Neuronal stem cell (in vitro differentiated cells): ENCODE measurements around the gene PGK2. TPM values are rescaled to one million over a fixed set of nuclear protein-coding genes. Genes with fewer than 3 reads are reported as not detected.

Source experiments
- DNase-seq: peaks from one replicate; pipeline ENCODE4 v3.0.0-alpha.2; 2013; ENCODE audit warnings: low spot score
- H2AFZ ChIP-seq: one replicate; pipeline ENCODE4 v1.6.1; 2013; ENCODE audit warnings: mild to moderate bottlenecking, low read length, inconsistent platforms
- H2AK5ac ChIP-seq: 2 replicates; pipeline ENCODE4 v1.6.1; 2013; ENCODE audit warnings: low read depth, mild to moderate bottlenecking, inconsistent platforms, low read length, moderate library complexity, mixed read lengths
- H2BK120ac ChIP-seq: 2 replicates; pipeline ENCODE4 v1.6.1; 2013; ENCODE audit warnings: low read depth, mild to moderate bottlenecking, inconsistent platforms, low read length, moderate library complexity, mixed read lengths
- H2BK12ac ChIP-seq: one replicate; pipeline ENCODE4 v1.6.1; 2013; ENCODE audit warnings: low read length, inconsistent platforms
- H2BK15ac ChIP-seq: 2 replicates; pipeline ENCODE4 v1.6.1; 2013; ENCODE audit warnings: mild to moderate bottlenecking, low read length, inconsistent platforms, mixed read lengths
- H2BK5ac ChIP-seq: one replicate; pipeline ENCODE4 v1.6.1; 2013; ENCODE audit warnings: inconsistent platforms, mild to moderate bottlenecking, low read length, moderate library complexity
- H3K14ac ChIP-seq: one replicate; pipeline ENCODE4 v1.6.1; 2013; ENCODE audit warnings: low read length, inconsistent platforms
- H3K18ac ChIP-seq: 2 replicates; pipeline ENCODE4 v1.6.1; 2013; ENCODE audit warnings: low read length, inconsistent platforms
- H3K23ac ChIP-seq: 2 replicates; pipeline ENCODE4 v1.6.1; 2013; ENCODE audit warnings: low read depth, mild to moderate bottlenecking, mixed read lengths, low read length, inconsistent platforms; ENCODE audit not compliant: poor library complexity
- H3K27ac ChIP-seq: replicated peaks from 3 replicates; pipeline ENCODE4 v1.5.1; 2013; ENCODE audit warnings: low read length, inconsistent platforms
- H3K27me3 ChIP-seq, 3 experiments: 2 replicates each; pipeline ENCODE4 v1.6.1; 2013; ENCODE audit warnings: low read length in 3 of 3, mild to moderate bottlenecking in 2 of 3, inconsistent platforms in 1 of 3, low read depth in 1 of 3, mixed read lengths in 1 of 3, moderate library complexity in 1 of 3; ENCODE audit not compliant: control insufficient read depth in 3 of 3, insufficient read depth in 3 of 3
- H3K36me3 ChIP-seq, 2 donors: replicated peaks in 1 of 2; 2 replicates each; pipeline ENCODE4 v1.6.1; 2013; ENCODE audit warnings: low read length in 2 of 2; ENCODE audit not compliant: control insufficient read depth in 2 of 2, insufficient read depth in 2 of 2
- H3K4ac ChIP-seq: 2 replicates; pipeline ENCODE4 v1.6.1; 2013; ENCODE audit warnings: inconsistent platforms, mild to moderate bottlenecking, low read length, moderate library complexity
- H3K4me1 ChIP-seq, 2 donors: 1 replicate in 1 of 2; 2 replicates in 1 of 2; pipeline ENCODE4 v1.6.1; 2013; ENCODE audit warnings: low read length in 2 of 2, low read depth in 1 of 2; ENCODE audit not compliant: control insufficient read depth in 2 of 2, insufficient read depth in 1 of 2
- H3K4me2 ChIP-seq: one replicate; pipeline ENCODE4 v1.6.1; 2013; ENCODE audit warnings: mild to moderate bottlenecking, low read length, inconsistent platforms; ENCODE audit not compliant: insufficient read depth, poor library complexity, severe bottlenecking
- H3K4me3 ChIP-seq, 2 donors: 2 replicates each; pipeline ENCODE4 v1.5.1; 2013; ENCODE audit warnings: low read length in 2 of 2, mild to moderate bottlenecking in 2 of 2, inconsistent platforms in 1 of 2, moderate library complexity in 1 of 2
- H3K79me1 ChIP-seq: one replicate; pipeline ENCODE4 v1.6.1; 2013; ENCODE audit warnings: low read depth, mild to moderate bottlenecking, inconsistent platforms, low read length, moderate library complexity
- H3K9ac ChIP-seq: one replicate; pipeline ENCODE4 v1.6.1; 2013; ENCODE audit warnings: mild to moderate bottlenecking, low read depth, low read length, inconsistent platforms; ENCODE audit not compliant: poor library complexity
- H3K9me3 ChIP-seq, 2 donors: replicated peaks in 1 of 2; 2 replicates each; pipeline versions ENCODE3 to v1.6.1; 2013; ENCODE audit warnings: low read length in 2 of 2, mild to moderate bottlenecking in 2 of 2, inconsistent platforms in 1 of 2, low read depth in 1 of 2, mixed read lengths in 1 of 2, moderate library complexity in 1 of 2; ENCODE audit not compliant: control insufficient read depth in 2 of 2, insufficient read depth in 1 of 2
- H4K8ac ChIP-seq: one replicate; pipeline ENCODE4 v1.6.1; 2013; ENCODE audit warnings: low read depth, mild to moderate bottlenecking, inconsistent platforms, low read length, moderate library complexity
- H4K91ac ChIP-seq: one replicate; pipeline ENCODE4 v1.6.1; 2013; ENCODE audit warnings: low read length, low read depth, mild to moderate bottlenecking, inconsistent platforms; ENCODE audit not compliant: poor library complexity
- WGBS, 2 donors: extraction: QIAGEN DNeasy Blood & Tissue Kit; methylation state at CpG; one replicate each; pipeline ENCODE4 v1.1.7; 2013; ENCODE audit warnings: missing lambda C conversion rate in 2 of 2, mixed read lengths in 1 of 2; ENCODE audit not compliant: insufficient read length in 2 of 2, insufficient replicate concordance in 1 of 2; ENCODE audit errors: extremely low coverage in 2 of 2; 5-methylcytosine and 5-hydroxymethylcytosine counted together
- polyA plus RNA-seq, 2 experiments: library from polyadenylated mRNA; stranded (reverse); fragments of 200-250 nt; gene quantifications; one replicate each; pipeline ENCODE4 v1.2.3, GENCODE V29; 2013

The PGK2 gene
- not detected for polyA plus RNA-seq (2013, experiment 1 of 2)
- not detected for polyA plus RNA-seq (2013, experiment 2 of 2)

DNA sequence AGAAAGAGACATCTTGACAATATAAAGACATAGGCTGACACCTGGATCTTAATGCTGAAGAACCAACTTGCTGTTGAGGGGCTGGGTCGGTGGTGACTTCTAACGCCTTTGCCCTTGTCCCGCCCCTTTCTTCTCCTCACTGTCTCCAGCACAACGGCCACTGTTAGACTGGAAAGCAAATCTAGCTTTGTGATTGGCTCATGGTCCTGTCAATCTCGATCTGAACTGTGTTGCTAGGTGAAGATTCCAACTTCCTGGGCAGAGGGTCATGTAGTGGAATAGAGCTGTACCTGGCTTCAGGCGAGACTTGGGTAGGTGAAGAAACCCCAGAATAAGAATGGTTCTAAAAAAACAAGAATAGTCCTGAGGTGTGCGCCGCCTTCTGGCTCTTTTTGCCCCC lies at the start of gene PGK2:
Gene PGK2, minus strand, starts transcription at position 110 of the 400 bp plus-strand sequence. Its CDS starts 98 bp downstream, at position 12.
- H3K4me1 ChIP-seq, result no peaks in the 10 kb centered on the region
- H3K14ac ChIP-seq, result no peak within 1 kb of the TSS
- H3K23ac ChIP-seq, result no peak within 1 kb of the TSS
- H2AFZ ChIP-seq, result no peak within 1 kb of the TSS
- H3K36me3 ChIP-seq, result no peaks in the 10 kb centered on the region
- WGBS, 2 donors, result no CpG with 5 or more reads among the region's 8 CpGs
- H3K4me2 ChIP-seq, result no peak within 1 kb of the TSS
- no peak within 1 kb of the TSS for H3K9ac ChIP-seq
- H3K27ac ChIP-seq, result no peak within 1 kb of the TSS
- no peak within 1 kb of the TSS for H2AK5ac ChIP-seq
- H4K91ac ChIP-seq, result no peak within 1 kb of the TSS
- H2BK120ac ChIP-seq, result no peak within 1 kb of the TSS
- H3K9me3 ChIP-seq, result peaks cover 0 to 2% of the 10 kb centered on the region in 2 donors
- no peaks in the 10 kb centered on the region for H3K79me1 ChIP-seq
- no peak within 1 kb of the TSS for H3K18ac ChIP-seq
- no peak within 1 kb of the TSS for H2BK5ac ChIP-seq
- DNase-seq, result no peak
- no peaks in the 10 kb centered on the region for H3K27me3 ChIP-seq
- H4K8ac ChIP-seq, result no peak within 1 kb of the TSS
- H3K4me3 ChIP-seq, result no peak within 1 kb of the TSS
- H2BK12ac ChIP-seq, result no peak within 1 kb of the TSS
- no peak within 1 kb of the TSS for H2BK15ac ChIP-seq
- H3K4ac ChIP-seq, result no peak within 1 kb of the TSS

DNA sequence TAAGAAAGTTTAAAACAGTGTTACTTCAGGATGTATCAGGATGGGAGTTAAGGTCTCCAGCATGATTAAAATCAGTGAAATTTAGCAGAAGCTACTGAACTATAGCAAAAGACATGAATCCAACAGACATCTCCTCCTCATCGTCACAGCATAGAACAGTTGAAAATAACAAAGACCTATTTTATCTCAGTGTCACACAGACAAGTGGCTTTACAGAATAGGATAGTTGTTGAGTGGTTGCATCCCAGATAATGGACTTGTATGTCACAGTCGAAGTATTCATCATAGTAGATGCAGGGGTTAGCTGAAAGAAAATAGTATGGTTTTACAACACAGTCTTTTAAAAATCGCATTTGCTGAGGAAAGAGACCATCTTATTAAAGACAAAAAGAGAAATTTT lies 48.1 kb upstream of the PGK2 start:
- Histone ChIP-seq H2BK12ac (no peak overlapping the region), H3K4me2 (no peak overlapping the region), H2BK5ac (no peak overlapping the region), H3K27me3 (no peaks in the 10 kb centered on the region), H4K8ac (no peak overlapping the region), H2AFZ (no peak overlapping the region), H3K4me3 (no peak overlapping the region), H4K91ac (no peak overlapping the region), H3K36me3 (no peaks in the 10 kb centered on the region), H3K27ac (no peak overlapping the region), H3K79me1 (no peaks in the 10 kb centered on the region), H3K18ac (no peak overlapping the region), H3K4ac (no peak overlapping the region), H3K9me3 (no peaks in the 10 kb centered on the region), H3K9ac (no peak overlapping the region), H2BK120ac (no peak overlapping the region), H3K14ac (no peak overlapping the region), H3K23ac (no peak overlapping the region), H2AK5ac (no peak overlapping the region), H3K4me1 (no peaks in the 10 kb centered on the region), H2BK15ac (no peak overlapping the region)
- no CpG with 5 or more reads among the region's 3 CpGs for WGBS, 2 donors
- no peak for DNase-seq

DNA sequence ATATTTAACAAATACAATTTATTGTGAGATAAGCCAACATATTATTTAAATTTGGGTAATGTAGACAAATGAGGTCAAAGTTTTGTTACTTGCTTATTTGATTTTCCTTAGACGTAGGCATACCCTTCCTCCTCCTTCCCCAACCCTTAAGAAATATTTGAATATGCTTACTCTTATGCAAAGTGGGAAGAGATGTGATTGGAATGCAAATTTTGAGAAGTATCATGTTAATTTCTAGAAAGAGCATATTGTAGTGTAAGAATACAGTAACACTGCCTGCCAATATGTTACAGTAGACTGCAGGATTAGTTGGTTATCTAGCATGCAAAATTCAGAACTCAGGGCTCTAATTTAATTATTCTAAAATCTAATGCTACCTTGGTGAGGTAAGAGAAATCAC lies 46.3 kb upstream of the PGK2 start:
- no CpG with 5 or more reads among the region's 1 CpG for WGBS, 2 donors

DNA sequence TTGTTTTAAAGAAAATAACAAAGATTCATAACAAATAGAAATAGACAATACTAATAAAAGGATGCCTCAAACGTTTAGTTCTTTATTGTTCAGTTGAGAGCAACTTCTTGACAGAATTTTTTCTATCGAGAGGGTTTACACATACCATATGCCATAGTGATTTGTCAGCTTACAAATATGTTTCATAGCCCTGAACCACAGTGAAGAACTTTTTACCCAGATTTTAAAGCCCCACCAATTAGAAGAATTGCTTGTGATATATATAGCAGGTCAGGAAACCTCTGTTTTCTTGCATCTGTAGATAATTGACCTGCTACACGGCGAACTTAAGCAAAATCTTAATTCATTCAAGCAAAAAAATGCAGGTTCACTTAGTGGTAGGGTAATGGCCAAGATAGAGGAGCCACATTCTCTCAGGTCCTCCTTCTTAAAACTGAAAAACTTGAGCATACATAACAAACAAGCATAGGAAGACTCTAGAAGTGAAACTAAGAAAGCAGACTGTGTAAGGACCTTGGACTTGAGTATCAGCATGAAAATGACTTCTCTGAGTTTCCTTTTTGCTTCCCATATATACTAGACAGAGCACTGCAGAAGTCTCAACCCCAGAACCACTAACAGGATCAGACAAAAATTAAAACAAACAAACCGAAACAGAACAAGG lies 39.8 kb upstream of the PGK2 start:
- Histone ChIP-seq H4K91ac (no peak overlapping the region), H3K18ac (no peak overlapping the region), H2BK12ac (no peak overlapping the region), H3K14ac (no peak overlapping the region), H2BK120ac (no peak overlapping the region), H3K79me1 (peaks cover 1% of the 10 kb centered on the region), H2AK5ac (no peak overlapping the region), H3K9me3 (no peaks in the 10 kb centered on the region), H3K4me2 (no peak overlapping the region), H3K4ac (no peak overlapping the region), H3K9ac (no peak overlapping the region), H2BK5ac (no peak overlapping the region), H2AFZ (no peak overlapping the region), H4K8ac (no peak overlapping the region), H3K4me1 (no peaks in the 10 kb centered on the region), H3K27ac (no peak overlapping the region), H3K23ac (no peak overlapping the region), H2BK15ac (no peak overlapping the region), H3K4me3 (no peak overlapping the region), H3K36me3 (no peaks in the 10 kb centered on the region), H3K27me3 (no peaks in the 10 kb centered on the region)
- WGBS, 2 donors, result no CpG with 5 or more reads among the region's 5 CpGs
- no peak for DNase-seq

More for the DNA sequence above, 46.3 kb upstream of the PGK2 start:
- H2BK120ac ChIP-seq, result no peak overlapping the region
- no peak overlapping the region for H2AK5ac ChIP-seq
- H3K27me3 ChIP-seq, result no peaks in the 10 kb centered on the region
- no peaks in the 10 kb centered on the region for H3K9me3 ChIP-seq
- no peak overlapping the region for H3K14ac ChIP-seq
- no peak overlapping the region for H4K8ac ChIP-seq
- H3K4me3 ChIP-seq, result no peak overlapping the region
- no peak overlapping the region for H2BK5ac ChIP-seq
- no peak overlapping the region for H3K4me2 ChIP-seq
- no peak for DNase-seq
- no peak overlapping the region for H2BK12ac ChIP-seq
- no peak overlapping the region for H3K23ac ChIP-seq
- H2BK15ac ChIP-seq, result no peak overlapping the region
- no peaks in the 10 kb centered on the region for H3K4me1 ChIP-seq
- H3K79me1 ChIP-seq, result no peaks in the 10 kb centered on the region
- H3K27ac ChIP-seq, result no peak overlapping the region
- no peak overlapping the region for H3K4ac ChIP-seq
- H2AFZ ChIP-seq, result no peak overlapping the region
- no peaks in the 10 kb centered on the region for H3K36me3 ChIP-seq
- no peak overlapping the region for H4K91ac ChIP-seq
- no peak overlapping the region for H3K9ac ChIP-seq
- H3K18ac ChIP-seq, result no peak overlapping the region
